Measurements from ENCODE around the gene TTC39B.

TTC39B gene

GRCh38 chr9:15116130-15116580, 190.9 kb downstream of the TTC39B start:
- no peak for ATAC-seq

- ATAC-seq = no peak
Measured at GRCh38 chr9:15115702-15116101, 191.3 kb downstream of the TTC39B start.

GRCh38 chr9:15115041-15115440, 192.0 kb downstream of the TTC39B start:
- no peak for ATAC-seq

Measured in activated CD4-positive, CD25-positive, alpha-beta regulatory T cell treated with anti-CD3 and anti-CD28 coated beads, Interleukin-2, amount 50 U/mL, for 24 hours (primary cell).